OCI-LY7 (cell line): ENCODE measurements around the gene UVRAG. TPM values are rescaled to one million over a fixed set of nuclear protein-coding genes. Genes with fewer than 3 reads are reported as not detected.

Experiments used
- BruUV-seq: library from RNA; stranded (reverse); fragments of 400-500 nt; replicated peaks from 2 replicates; lab custom pipeline; 2021; lab: Mats Ljungman, UMichigan
- CTCF ChIA-PET: fragments of 300-600 bp; sonication (Branson Sonifier 250); formaldehyde crosslinking; loops from one replicate; lab custom pipeline; 2022; ENCODE audit warnings: antibody characterized with exemption; ENCODE audit not compliant: unreplicated experiment; lab: Charles Lee
- POLR2A ChIA-PET: fragments of 300-600 bp; sonication (Branson Sonifier 250); formaldehyde crosslinking; loops from one replicate; lab custom pipeline; 2022; ENCODE audit warnings: antibody characterized with exemption; lab: Charles Lee
- DNase-seq: peaks from one replicate; pipeline ENCODE4 v3.0.0-alpha.2; 2015; ENCODE audit warnings: low spot score
- H2AFZ ChIP-seq: fragments of 200-600 bp; sonication (generic), shearing (Covaris generic); 2 replicates; pipeline ENCODE4 v1.6.1; 2014; ENCODE audit warnings: mild to moderate bottlenecking, antibody characterized with exemption, low read length, moderate library complexity
- H3K27ac ChIP-seq: fragments of 200-600 bp; sonication (generic); 2 replicates; pipeline ENCODE4 v1.5.1; 2014; ENCODE audit warnings: mixed run types, low read depth, mild to moderate bottlenecking, moderate library complexity, low read length, inconsistent platforms; ENCODE audit not compliant: poor library complexity, severe bottlenecking
- H3K36me3 ChIP-seq: fragments of 200-600 bp; sonication (generic); 2 replicates; pipeline ENCODE4 v1.6.1; 2014; ENCODE audit warnings: mild to moderate bottlenecking, antibody characterized with exemption, low read length, moderate library complexity, mixed read lengths; ENCODE audit not compliant: insufficient read depth
- H3K4me1 ChIP-seq: fragments of 200-600 bp; sonication (generic); 2 replicates; pipeline ENCODE4 v1.5.1; 2014; ENCODE audit warnings: mild to moderate bottlenecking, low read length; ENCODE audit not compliant: insufficient read depth, poor library complexity, severe bottlenecking
- H3K4me2 ChIP-seq: fragments of 200-600 bp; sonication (generic); 2 replicates; pipeline ENCODE4 v1.6.1; 2014; ENCODE audit warnings: mild to moderate bottlenecking, low read length
- H3K4me3 ChIP-seq: fragments of 200-600 bp; sonication (generic); 2 replicates; pipeline ENCODE4 v1.5.1; 2014; ENCODE audit warnings: mild to moderate bottlenecking, low read depth, low read length; ENCODE audit not compliant: poor library complexity, severe bottlenecking
- H3K79me2 ChIP-seq: fragments of 200-600 bp; sonication (generic); 2 replicates; pipeline ENCODE4 v1.6.1; 2016; ENCODE audit warnings: low read depth, mild to moderate bottlenecking, low read length, moderate library complexity, mixed read lengths; ENCODE audit not compliant: insufficient read depth
- H3K9me2 ChIP-seq: fragments of 200-600 bp; sonication (generic); 2 replicates; pipeline ENCODE4 v1.6.1; 2016; ENCODE audit warnings: mild to moderate bottlenecking, low read length, mixed read lengths; ENCODE audit not compliant: insufficient read depth
- H3K9me3 ChIP-seq: fragments of 200-600 bp; sonication (generic); 2 replicates; pipeline ENCODE4 v1.6.1; 2014; ENCODE audit warnings: mild to moderate bottlenecking, mixed run types, low read length, mixed read lengths
- H4K20me1 ChIP-seq: fragments of 200-600 bp; sonication (generic); 2 replicates; pipeline ENCODE4 v1.6.1; 2014; ENCODE audit warnings: mild to moderate bottlenecking, antibody characterized with exemption, low read length, moderate library complexity, mixed read lengths; ENCODE audit not compliant: insufficient read depth
- CTCF ChIP-seq: fragments of 200-600 bp; sonication (generic); conservative IDR thresholded peaks from 2 replicates; pipeline ENCODE4 v1.5.1; 2014; ENCODE audit warnings: mild to moderate bottlenecking, antibody characterized with exemption, low read length, moderate library complexity, mixed read lengths
- EZH2phosphoT487 ChIP-seq: fragments of 200-600 bp; sonication (generic); IDR thresholded peaks from 2 replicates; pipeline ENCODE4 v1.6.1; 2018; ENCODE audit warnings: low read depth, borderline replicate concordance, mild to moderate bottlenecking, mixed run types, antibody characterized with exemption, low read length, moderate library complexity, mixed read lengths
- intact Hi-C: fragments of 100-400 bp; cut with micrococcal nuclease; formaldehyde crosslinking; loops from one replicate; pipeline ENCODE4 v1.10.0; 2022; ENCODE audit not compliant: unreplicated experiment
- total RNA-seq, 2 experiments: library from RNA; depleted of rRNA in 1 of 2; stranded (reverse); fragments of >200 nt in 1 of 2; shearing (Covaris generic) in 1 of 2; gene quantifications; 2 replicates each; pipeline ENCODE4 v1.2.3, GENCODE V29; 2014 to 2022

The UVRAG gene
- total RNA-seq, 2 experiments from 2014 or later, result 43.7 to 73.3 TPM

DNA sequence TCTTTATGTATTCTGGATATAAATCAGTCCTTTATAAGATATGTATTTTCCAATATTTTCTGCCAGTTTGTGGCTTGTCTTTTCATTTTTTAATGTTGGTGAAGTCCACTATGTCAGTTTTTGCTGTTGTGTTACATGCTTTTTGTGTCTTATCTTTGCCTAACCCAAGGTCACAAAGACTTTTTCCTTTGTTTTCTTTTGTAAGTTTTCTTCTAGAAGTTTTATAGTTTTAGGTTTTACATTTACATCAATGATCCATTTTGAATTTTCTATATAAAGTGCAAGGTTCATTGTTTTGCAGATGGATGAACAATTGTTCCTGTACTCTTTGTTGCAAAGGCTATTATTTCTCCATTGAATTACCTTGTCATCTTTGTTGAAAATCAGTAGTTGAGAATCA, 69.3 kb downstream of the UVRAG start:
- no peak overlapping the region for H2AFZ ChIP-seq
- POLR2A ChIA-PET, result interaction anchor here (1.3 kb wide), 1 partner anchor 11 kb away, joined by 4 read pairs; no protein-coding TSS in a partner anchor
- no peak for DNase-seq
- peaks cover 76% of the 10 kb centered on the region for H3K36me3 ChIP-seq
- intact Hi-C loops, result no loop called here
- H3K4me2 ChIP-seq, result no peak overlapping the region
- peaks cover 4% of the 10 kb centered on the region; the same call in 1 of the 2 replicates for H4K20me1 ChIP-seq
- H3K4me3 ChIP-seq, result no peak overlapping the region
- no peaks in the 10 kb centered on the region for H3K4me1 ChIP-seq
- H3K27ac ChIP-seq, result no peak overlapping the region
- H3K79me2 ChIP-seq, result peaks cover 39% of the 10 kb centered on the region; the same call in 1 of the 2 replicates
- no TSS peak for BruUV-seq
- H3K9me2 ChIP-seq, result no peaks in the 10 kb centered on the region
- CTCF ChIA-PET, result no interaction called here
- no peaks in the 10 kb centered on the region for H3K9me3 ChIP-seq
- TF ChIP-seq CTCF, result no peak
- TF ChIP-seq EZH2phosphoT487, result no peak

- no peak for DNase-seq
- CTCF ChIA-PET, result no interaction called here
- H3K79me2 ChIP-seq, result peaks cover 45% of the 10 kb centered on the region; the same call in 1 of the 2 replicates
- BruUV-seq, result no TSS peak
- no peak overlapping the region for H3K4me2 ChIP-seq
- no peak overlapping the region for H3K4me3 ChIP-seq
- no peak overlapping the region for H2AFZ ChIP-seq
- no peak for TF ChIP-seq EZH2phosphoT487
- no peak for TF ChIP-seq CTCF
- H4K20me1 ChIP-seq, result peaks cover 4% of the 10 kb centered on the region; the same call in 1 of the 2 replicates
- H3K4me1 ChIP-seq, result peaks cover 26% of the 10 kb centered on the region
- intact Hi-C loops, result no loop called here
- no peaks in the 10 kb centered on the region for H3K9me3 ChIP-seq
- POLR2A ChIA-PET, result no interaction called here
- H3K36me3 ChIP-seq, result peaks cover 76% of the 10 kb centered on the region
- no peaks in the 10 kb centered on the region for H3K9me2 ChIP-seq
- H3K27ac ChIP-seq, result no peak overlapping the region
Measured at GRCh38 chr11:75888416-75888815, 73.4 kb downstream of the UVRAG start.

- H3K4me1 ChIP-seq, result peaks cover 26% of the 10 kb centered on the region
- peak overlapping the region; percentile 30 for H3K4me3 ChIP-seq
- CTCF ChIA-PET, result no interaction called here
- no peak overlapping the region for H2AFZ ChIP-seq
- no peaks in the 10 kb centered on the region for H3K9me2 ChIP-seq
- peaks cover 25% of the 10 kb centered on the region; the same call in 1 of the 2 replicates for H3K79me2 ChIP-seq
- TF ChIP-seq CTCF (no peak), EZH2phosphoT487 (no peak)
- POLR2A ChIA-PET, result interaction anchor here (0.5 to 1.2 kb wide), 3 partner anchors 11 to 1722 kb away, joined by 3 to 5 read pairs (median 3); partner anchors contain the start of gene C2CD3
- peaks cover 70% of the 10 kb centered on the region for H3K36me3 ChIP-seq
- BruUV-seq, result no TSS peak
- H3K4me2 ChIP-seq, result peak overlapping the region; percentile 69
- no peaks in the 10 kb centered on the region for H4K20me1 ChIP-seq
- intact Hi-C loops, result no loop called here
- H3K9me3 ChIP-seq, result no peaks in the 10 kb centered on the region
- DNase-seq, result peak; percentile 68
- peak overlapping the region; percentile 57 for H3K27ac ChIP-seq
Measured at GRCh38 chr11:75891947-75892739, 77.1 kb downstream of the UVRAG start.
